Endothelial cell of umbilical vein (primary cell): Measurements from ENCODE around the gene ERLEC1. TPM values are rescaled to one million over a fixed set of nuclear protein-coding genes. Genes with fewer than 3 reads are reported as not detected.

Experiments
- BruUV-seq: library from RNA; stranded (reverse); fragments of 400-500 nt; replicated peaks from 2 replicates; lab custom pipeline; 2021; lab: Mats Ljungman, UMichigan
- CTCF ChIA-PET: fragments of 300-600, 350-600 bp; sonication (Branson Sonifier 250); formaldehyde crosslinking; loops from one replicate; lab custom pipeline; 2021; ENCODE audit warnings: antibody characterized with exemption, inconsistent platforms; lab: Charles Lee
- POLR2A ChIA-PET: fragments of 300-600, 350-600 bp; sonication (Branson Sonifier 250); formaldehyde crosslinking; loops from one replicate; lab custom pipeline; 2021; ENCODE audit warnings: antibody characterized with exemption, inconsistent platforms; lab: Charles Lee
- DNase-seq: peaks from one replicate; pipeline ENCODE4 v3.0.0-alpha.2; 2011; ENCODE audit warnings: low read depth, low spot score
- FAIRE-seq: peaks from 2 replicates; lab custom pipeline; 2011; peaks lifted over from hg19 to GRCh38; lab: Jason Lieb, UNC
- H2AFZ ChIP-seq: 2 replicates; pipeline ENCODE4 v1.6.0; 2012; ENCODE audit warnings: low read depth, low read length, control low read depth, inconsistent platforms
- H3K27ac ChIP-seq: 2 replicates; pipeline ENCODE4 v1.5.1; 2011; ENCODE audit warnings: low read depth, mild to moderate bottlenecking, control low read depth, low read length, moderate library complexity; ENCODE audit not compliant: insufficient read depth
- H3K27me3 ChIP-seq, 2 experiments: 2 replicates each; pipeline versions ENCODE4 v1.6.0 to v1.6.1; 2011; ENCODE audit warnings: low read length in 2 of 2, mixed read lengths in 1 of 2; ENCODE audit not compliant: control insufficient read depth in 2 of 2, insufficient read depth in 2 of 2
- H3K36me3 ChIP-seq, 2 experiments: 2 replicates in 1 of 2; 3 replicates in 1 of 2; pipeline ENCODE4 v1.5.1; 2011; ENCODE audit warnings: low read length in 2 of 2, mild to moderate bottlenecking in 1 of 2, moderate library complexity in 1 of 2; ENCODE audit not compliant: control insufficient read depth in 2 of 2, insufficient read depth in 2 of 2; ENCODE audit errors: extremely low read depth in 1 of 2
- H3K4me1 ChIP-seq: 3 replicates; pipeline ENCODE4 v1.5.1; 2011; ENCODE audit warnings: mild to moderate bottlenecking, low read length; ENCODE audit not compliant: control insufficient read depth, insufficient read depth; ENCODE audit errors: extremely low read depth
- H3K4me2 ChIP-seq: 2 replicates; pipeline ENCODE4 v1.6.1; 2011; ENCODE audit warnings: low read length, control low read depth, mixed read lengths; ENCODE audit not compliant: insufficient read depth
- H3K4me3 ChIP-seq, 3 experiments: fragments of 200-600 bp in 1 of 3; sonication (generic), shearing (Covaris generic) in 1 of 3; replicated peaks in 1 of 3; 2 replicates each; pipeline ENCODE4 v1.5.1; 2011 to 2016; ENCODE audit warnings: control low read depth in 3 of 3, low read length in 3 of 3, mild to moderate bottlenecking in 2 of 3, inconsistent platforms in 1 of 3, low read depth in 1 of 3, moderate library complexity in 1 of 3; ENCODE audit not compliant: insufficient read depth in 1 of 3
- H3K79me2 ChIP-seq: 2 replicates; pipeline ENCODE4 v1.6.0; 2012; ENCODE audit warnings: low read length, inconsistent platforms; ENCODE audit not compliant: control insufficient read depth, insufficient read depth
- H3K9ac ChIP-seq: replicated peaks from 2 replicates; pipeline ENCODE3; 2011; ENCODE audit warnings: low read length, control low read depth; ENCODE audit not compliant: insufficient read depth; ENCODE audit errors: extremely low read depth
- H3K9me1 ChIP-seq: replicated peaks from 3 replicates; pipeline ENCODE4 v1.6.0; 2011; ENCODE audit warnings: mild to moderate bottlenecking, low read length; ENCODE audit not compliant: control insufficient read depth, insufficient read depth; ENCODE audit errors: extremely low read depth
- H3K9me3 ChIP-seq: replicated peaks from 2 replicates; pipeline ENCODE4 v1.5.1; 2012; ENCODE audit warnings: low read length, inconsistent platforms; ENCODE audit not compliant: control insufficient read depth, insufficient read depth
- H4K20me1 ChIP-seq: replicated peaks from 2 replicates; pipeline ENCODE3; 2011; ENCODE audit warnings: mild to moderate bottlenecking, low read length; ENCODE audit not compliant: control insufficient read depth, insufficient read depth; ENCODE audit errors: extremely low read depth
- CTCF ChIP-seq, 2 donors: IDR thresholded peaks; 1 replicate in 1 of 2; 2 replicates in 1 of 2; pipeline ENCODE4 v1.5.1; 2011; ENCODE audit warnings: low read length in 2 of 2, mild to moderate bottlenecking in 2 of 2, moderate library complexity in 2 of 2, control low read depth in 1 of 2, inconsistent platforms in 1 of 2, low read depth in 1 of 2; ENCODE audit not compliant: insufficient read depth in 1 of 2; ENCODE audit errors: extremely low read depth in 1 of 2
- EZH2 ChIP-seq: IDR thresholded peaks from 2 replicates; pipeline ENCODE4 v1.6.1; 2012; ENCODE audit warnings: borderline replicate concordance, low read depth, mild to moderate bottlenecking, moderate library complexity, low read length, inconsistent platforms; ENCODE audit not compliant: severe bottlenecking
- FOS ChIP-seq: IDR thresholded peaks from 2 replicates; pipeline ENCODE4 v1.6.1; 2011; ENCODE audit warnings: mild to moderate bottlenecking, low read length, moderate library complexity, borderline replicate concordance; ENCODE audit not compliant: insufficient read depth
- GATA2 ChIP-seq: IDR thresholded peaks from 2 replicates; pipeline ENCODE4 v1.7.0; 2011; ENCODE audit warnings: low read depth, mild to moderate bottlenecking, moderate library complexity, mixed read lengths, low read length; ENCODE audit not compliant: insufficient read length, insufficient read depth
- JUN ChIP-seq: IDR thresholded peaks from 2 replicates; pipeline ENCODE4 v1.6.1; 2011; ENCODE audit warnings: borderline replicate concordance, low read depth; ENCODE audit not compliant: insufficient read length, insufficient read depth
- MYC ChIP-seq: IDR thresholded peaks from one replicate; pipeline ENCODE4 v1.6.1; 2011; ENCODE audit warnings: mild to moderate bottlenecking, low read depth, low read length
- POLR2A ChIP-seq: IDR thresholded peaks from 2 replicates; pipeline ENCODE4 v1.6.1; 2012; ENCODE audit warnings: low read depth, mild to moderate bottlenecking, control low read depth, low read length
- POLR2AphosphoS5 ChIP-seq: IDR thresholded peaks from 2 replicates; pipeline ENCODE4 v1.6.1; 2012; ENCODE audit warnings: low read depth, mild to moderate bottlenecking, control low read depth, low read length, moderate library complexity; ENCODE audit not compliant: insufficient read depth
- dilution Hi-C: fragments of 300-500 bp; cut with MboI; formaldehyde crosslinking; loops from one replicate; pipeline ENCODE4 v1.15.0; 2019; ENCODE audit warnings: low sequenced_read_pairs; ENCODE audit not compliant: extremely low pct_ligation_motif_present
- intact Hi-C: fragments of 100-400 bp; cut with micrococcal nuclease; formaldehyde crosslinking; loops from one replicate; pipeline ENCODE4 v1.10.0; 2022
- polyA plus RNA-seq, 4 experiments: library from polyadenylated mRNA; depleted of rRNA in 3 of 4; stranded (reverse) in 3 of 4; unstranded in 1 of 4; fragments of >200 nt; gene quantifications; 2 replicates each; pipeline versions ENCODE4 v1.2.1 to v1.2.3, GENCODE V29; 2011 to 2012; ENCODE audit warnings: missing spikeins in 1 of 4
- total RNA-seq: library from RNA; stranded (reverse); gene quantifications from 2 replicates; pipeline ENCODE4 v1.2.3, GENCODE V29; 2021
- TF ChIP-seq, protein P1 (sequence below): IDR thresholded peaks from 2 replicates; pipeline ENCODE4 v1.6.1; 2011; ENCODE audit not compliant: insufficient read depth, insufficient read length

Gene ERLEC1
- total and polyA plus RNA-seq, 2 donors (not counting 3 experiments of a cell fraction or from before 2014, with no cell fraction given) = 23.1 to 37.6 TPM

- ChIA-PET CTCF (interaction anchor here (1.2 kb wide), 1 partner anchor 15 kb away, joined by 3 read pairs; no protein-coding TSS in a partner anchor), POLR2A (no interaction called here)
- no peaks in the 10 kb centered on the region for H3K27me3 ChIP-seq
- H4K20me1 ChIP-seq = no peaks in the 10 kb centered on the region
- TF ChIP-seq, protein P1, sequence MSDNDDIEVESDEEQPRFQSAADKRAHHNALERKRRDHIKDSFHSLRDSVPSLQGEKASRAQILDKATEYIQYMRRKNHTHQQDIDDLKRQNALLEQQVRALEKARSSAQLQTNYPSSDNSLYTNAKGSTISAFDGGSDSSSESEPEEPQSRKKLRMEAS = no peak
- TF ChIP-seq GATA2 = no peak
- no peak for TF ChIP-seq CTCF (IDR thresholded peaks at IDR 0.05; ENCODE audit: extremely low read depth in 1 of 2, insufficient read depth in 1 of 2, low read depth in 1 of 2, low read length in 2 of 2)
- TF ChIP-seq POLR2A = no peak
- no peak for TF ChIP-seq FOS
- no peak for TF ChIP-seq EZH2
- TF ChIP-seq POLR2AphosphoS5 = no peak
- TF ChIP-seq JUN = no peak
- TF ChIP-seq MYC = no peak
- intact Hi-C loops = no loop called here
- no peak overlapping the region for H3K27ac ChIP-seq
- DNase-seq = no peak
- peaks cover 3% of the 10 kb centered on the region for H3K4me1 ChIP-seq
- H2AFZ ChIP-seq = no peak overlapping the region
- no peaks in the 10 kb centered on the region for H3K9me1 ChIP-seq
- FAIRE-seq = no peak
- peaks cover 0 to 5% of the 10 kb centered on the region in 2 experiments for H3K36me3 ChIP-seq
- no peak overlapping the region for H3K9ac ChIP-seq
- H3K4me3 ChIP-seq = no peak overlapping the region
- H3K9me3 ChIP-seq = no peaks in the 10 kb centered on the region
- H3K79me2 ChIP-seq = no peaks in the 10 kb centered on the region
- H3K4me2 ChIP-seq = no peak overlapping the region
- dilution Hi-C loops = no loop called here
- no TSS peak for BruUV-seq
These were observed 34.5 kb upstream of the ERLEC1 start for GRCh38 chr2:53752385-53752784.
